HUES6 (cell line): ENCODE results near the gene STIMATE.

ENCODE experiments used
- H3K27ac ChIP-seq: 2 replicates; pipeline ENCODE4 v1.7.0; 2013; ENCODE audit warnings: low read depth, mild to moderate bottlenecking, low read length, inconsistent platforms
- H3K27me3 ChIP-seq: 2 replicates; pipeline ENCODE4 v1.6.1; 2013; ENCODE audit warnings: low read length; ENCODE audit not compliant: control insufficient read depth, insufficient read depth
- H3K36me3 ChIP-seq: 2 replicates; pipeline ENCODE4 v1.6.1; 2013; ENCODE audit warnings: low read length; ENCODE audit not compliant: control insufficient read depth, insufficient read depth
- H3K4me1 ChIP-seq: 2 replicates; pipeline ENCODE4 v1.6.1; 2013; ENCODE audit warnings: low read length; ENCODE audit not compliant: control insufficient read depth, insufficient read depth
- H3K4me3 ChIP-seq: 2 replicates; pipeline ENCODE4 v1.5.1; 2013; ENCODE audit warnings: low read depth, low read length
- H3K9ac ChIP-seq: one replicate; pipeline ENCODE4 v1.6.1; 2013; ENCODE audit warnings: mild to moderate bottlenecking, low read length
- H3K9me3 ChIP-seq: 2 replicates; pipeline ENCODE4 v1.6.1; 2013; ENCODE audit warnings: low read depth, low read length; ENCODE audit not compliant: control insufficient read depth, insufficient read depth

STIMATE gene

GRCh38 chr3:52801839-52802238, 95.5 kb downstream of the STIMATE start:
- H3K9ac ChIP-seq = no peak overlapping the region
- H3K27me3 ChIP-seq = no peaks in the 10 kb centered on the region
- no peaks in the 10 kb centered on the region for H3K36me3 ChIP-seq
- H3K4me3 ChIP-seq = no peak overlapping the region
- H3K4me1 ChIP-seq = no peaks in the 10 kb centered on the region
- H3K27ac ChIP-seq = no peak overlapping the region
- no peaks in the 10 kb centered on the region for H3K9me3 ChIP-seq

GRCh38 chr3:52800079-52800478, 97.3 kb downstream of the STIMATE start:
- H3K9me3 ChIP-seq = no peaks in the 10 kb centered on the region
- H3K27ac ChIP-seq = no peak overlapping the region
- H3K9ac ChIP-seq = no peak overlapping the region
- H3K36me3 ChIP-seq = no peaks in the 10 kb centered on the region
- H3K27me3 ChIP-seq = no peaks in the 10 kb centered on the region
- no peak overlapping the region for H3K4me3 ChIP-seq
- H3K4me1 ChIP-seq = no peaks in the 10 kb centered on the region

GRCh38 chr3:52798978-52799476, 98.3 kb downstream of the STIMATE start:
- Histone ChIP-seq H3K4me1 (no peaks in the 10 kb centered on the region), H3K36me3 (no peaks in the 10 kb centered on the region), H3K9me3 (no peaks in the 10 kb centered on the region), H3K27ac (no peak overlapping the region), H3K9ac (no peak overlapping the region), H3K27me3 (no peaks in the 10 kb centered on the region), H3K4me3 (no peak overlapping the region)

- Histone ChIP-seq H3K27ac (no peak overlapping the region), H3K27me3 (no peaks in the 10 kb centered on the region), H3K36me3 (no peaks in the 10 kb centered on the region), H3K9me3 (no peaks in the 10 kb centered on the region), H3K4me3 (no peak overlapping the region), H3K4me1 (no peaks in the 10 kb centered on the region), H3K9ac (no peak overlapping the region)
These were observed 98.9 kb downstream of the STIMATE start for GRCh38 chr3:52798376-52798977.

GRCh38 chr3:52796411-52796810, 100.9 kb downstream of the STIMATE start:
- no peaks in the 10 kb centered on the region for H3K4me1 ChIP-seq
- H3K27ac ChIP-seq = no peak overlapping the region
- H3K27me3 ChIP-seq = no peaks in the 10 kb centered on the region
- no peak overlapping the region for H3K4me3 ChIP-seq
- H3K9me3 ChIP-seq = no peaks in the 10 kb centered on the region
- no peaks in the 10 kb centered on the region for H3K36me3 ChIP-seq
- no peak overlapping the region for H3K9ac ChIP-seq

- Histone ChIP-seq H3K9ac (no peak overlapping the region), H3K4me1 (no peaks in the 10 kb centered on the region), H3K36me3 (no peaks in the 10 kb centered on the region)
These were observed 101.9 kb downstream of the STIMATE start for GRCh38 chr3:52795298-52795900.

GRCh38 chr3:52794612-52795099, 102.7 kb downstream of the STIMATE start, which contains the start of gene ITIH3:
TSS of gene ITIH3 (plus strand) at chr3:52794796. CDS start at chr3:52794804, 8 bp downstream.
- Histone ChIP-seq H3K4me3 (no peak within 1 kb of the TSS), H3K4me1 (no peaks in the 10 kb centered on the region), H3K36me3 (no peaks in the 10 kb centered on the region), H3K9me3 (no peaks in the 10 kb centered on the region), H3K27ac (no peak within 1 kb of the TSS), H3K27me3 (no peaks in the 10 kb centered on the region), H3K9ac (no peak within 1 kb of the TSS)

More at GRCh38 chr3:52795298-52795900, 101.9 kb downstream of the STIMATE start:
- Histone ChIP-seq H3K4me3 (no peak overlapping the region), H3K27ac (no peak overlapping the region), H3K9me3 (no peaks in the 10 kb centered on the region), H3K27me3 (no peaks in the 10 kb centered on the region)

GRCh38 chr3:52793702-52794611, 103.4 kb downstream of the STIMATE start:
- Histone ChIP-seq H3K4me1 (no peaks in the 10 kb centered on the region), H3K27ac (no peak overlapping the region), H3K27me3 (0 out of 2 replicates have a peak, but pooled peaks cover 2% of the 10 kb centered on the region), H3K9ac (no peak overlapping the region), H3K36me3 (no peaks in the 10 kb centered on the region), H3K4me3 (no peak overlapping the region), H3K9me3 (no peaks in the 10 kb centered on the region)

- H3K36me3 ChIP-seq = no peaks in the 10 kb centered on the region
- no peaks in the 10 kb centered on the region for H3K4me1 ChIP-seq
- H3K9me3 ChIP-seq = no peaks in the 10 kb centered on the region
- H3K4me3 ChIP-seq = no peak overlapping the region
- no peak overlapping the region for H3K27ac ChIP-seq
- 0 out of 2 replicates have a peak, but pooled peaks cover 3% of the 10 kb centered on the region for H3K27me3 ChIP-seq
- no peak overlapping the region for H3K9ac ChIP-seq
These were observed 104.2 kb downstream of the STIMATE start for GRCh38 chr3:52792961-52793695.

- no peaks in the 10 kb centered on the region for H3K9me3 ChIP-seq
- no peak overlapping the region for H3K27ac ChIP-seq
- H3K9ac ChIP-seq = no peak overlapping the region
- H3K36me3 ChIP-seq = no peaks in the 10 kb centered on the region
- no peak overlapping the region for H3K4me3 ChIP-seq
- H3K27me3 ChIP-seq = 0 out of 2 replicates have a peak, but pooled peaks cover 3% of the 10 kb centered on the region
- H3K4me1 ChIP-seq = no peaks in the 10 kb centered on the region
These were observed 104.9 kb downstream of the STIMATE start for GRCh38 chr3:52792413-52792812.
